IMR-90 (cell line): ENCODE measurements around the gene NHSL2. TPM values are rescaled to one million over a fixed set of nuclear protein-coding genes. Genes with fewer than 3 reads are reported as not detected.

Source experiments
- ATAC-seq: fragments of 200-7000 bp; cut with Tn5 transposase; 2 replicates; pipeline ENCODE4 v1.9.1; 2020; ENCODE audit warnings: low read depth, mild to moderate bottlenecking, moderate library complexity
- BruUV-seq: library from RNA; stranded (reverse); fragments of 400-500 nt; replicated peaks from 2 replicates; lab custom pipeline; 2021; lab: Mats Ljungman, UMichigan
- CTCF ChIA-PET: fragments of 300-600 bp; formaldehyde crosslinking; extraction: SDS; loops from one replicate; lab custom pipeline; 2021; ENCODE audit warnings: antibody characterized with exemption; lab: Yijun Ruan, JAX
- POLR2A ChIA-PET: fragments of 300-600 bp; sonication (Branson Sonifier 250); formaldehyde crosslinking; loops from one replicate; lab custom pipeline; 2022; ENCODE audit warnings: antibody characterized with exemption; ENCODE audit not compliant: unreplicated experiment; lab: Charles Lee
- DNase-seq: peaks from one replicate; pipeline ENCODE4 v3.0.0; 2013
- H2AFZ ChIP-seq: replicated peaks from 2 replicates; pipeline ENCODE3; 2013; ENCODE audit warnings: low read length, mild to moderate bottlenecking; ENCODE audit not compliant: poor library complexity
- H2AK5ac ChIP-seq: 2 replicates; pipeline ENCODE4 v1.6.1; 2013; ENCODE audit warnings: low read depth, low read length, inconsistent platforms
- H2AK9ac ChIP-seq: replicated peaks from 2 replicates; pipeline ENCODE3; 2013; ENCODE audit warnings: mild to moderate bottlenecking, low read depth, low read length, moderate library complexity; ENCODE audit not compliant: poor library complexity
- H2BK120ac ChIP-seq: 2 replicates; pipeline ENCODE4 v1.6.1; 2013; ENCODE audit warnings: low read depth, low read length, inconsistent platforms
- H2BK15ac ChIP-seq: 3 replicates; pipeline ENCODE4 v1.6.1; 2013; ENCODE audit warnings: low read depth, low read length, inconsistent platforms
- H2BK20ac ChIP-seq: 2 replicates; pipeline ENCODE4 v1.6.1; 2013; ENCODE audit warnings: low read depth, mild to moderate bottlenecking, inconsistent platforms, low read length, moderate library complexity
- H2BK5ac ChIP-seq: 2 replicates; pipeline ENCODE4 v1.6.1; 2013; ENCODE audit warnings: mild to moderate bottlenecking, low read depth, low read length, inconsistent platforms; ENCODE audit not compliant: poor library complexity, severe bottlenecking
- H3K14ac ChIP-seq: replicated peaks from 2 replicates; pipeline ENCODE4 v1.6.1; 2013; ENCODE audit warnings: low read depth, low read length, inconsistent platforms
- H3K18ac ChIP-seq: 2 replicates; pipeline ENCODE4 v1.6.1; 2013; ENCODE audit warnings: low read depth, low read length, control low read depth
- H3K23ac ChIP-seq: 2 replicates; pipeline ENCODE4 v1.6.1; 2013; ENCODE audit warnings: low read depth, low read length, inconsistent platforms
- H3K27ac ChIP-seq: 2 replicates; pipeline ENCODE4 v1.5.1; 2013; ENCODE audit warnings: mild to moderate bottlenecking, control low read depth, low read length; ENCODE audit not compliant: insufficient read depth
- H3K27me3 ChIP-seq: 2 replicates; pipeline ENCODE4 v1.6.1; 2013; ENCODE audit warnings: low read length; ENCODE audit not compliant: control insufficient read depth, insufficient read depth
- H3K36me3 ChIP-seq: 2 replicates; pipeline ENCODE4 v1.6.1; 2013; ENCODE audit warnings: low read length, mixed read lengths; ENCODE audit not compliant: control insufficient read depth, insufficient read depth
- H3K4ac ChIP-seq: 2 replicates; pipeline ENCODE4 v1.6.1; 2013; ENCODE audit warnings: low read depth, low read length, inconsistent platforms
- H3K4me1 ChIP-seq: 2 replicates; pipeline ENCODE4 v1.6.1; 2013; ENCODE audit warnings: low read length, mixed read lengths; ENCODE audit not compliant: control insufficient read depth, insufficient read depth
- H3K4me2 ChIP-seq: 2 replicates; pipeline ENCODE4 v1.6.1; 2013; ENCODE audit warnings: low read depth, mild to moderate bottlenecking, control low read depth, low read length, moderate library complexity
- H3K4me3 ChIP-seq: 2 replicates; pipeline ENCODE4 v1.5.1; 2013; ENCODE audit warnings: low read depth, mild to moderate bottlenecking, control low read depth, low read length, moderate library complexity; ENCODE audit not compliant: insufficient read depth
- H3K56ac ChIP-seq: 2 replicates; pipeline ENCODE4 v1.6.1; 2013; ENCODE audit warnings: low read length, inconsistent platforms; ENCODE audit not compliant: insufficient read depth; ENCODE audit errors: extremely low read depth
- H3K79me1 ChIP-seq, 2 experiments: 2 replicates each; pipeline ENCODE4 v1.6.1; 2013; ENCODE audit warnings: low read length in 2 of 2, inconsistent platforms in 1 of 2, low read depth in 1 of 2
- H3K9ac ChIP-seq: 2 replicates; pipeline ENCODE4 v1.6.1; 2013; ENCODE audit warnings: low read depth, low read length, control low read depth
- H3K9me1 ChIP-seq: 2 replicates; pipeline ENCODE4 v1.6.1; 2013; ENCODE audit warnings: low read length, inconsistent platforms; ENCODE audit not compliant: insufficient read depth
- H3K9me3 ChIP-seq: 2 replicates; pipeline ENCODE4 v1.6.1; 2013; ENCODE audit warnings: low read length; ENCODE audit not compliant: control insufficient read depth, insufficient read depth
- H4K20me1 ChIP-seq: 2 replicates; pipeline ENCODE4 v1.6.1; 2013; ENCODE audit warnings: low read length, inconsistent platforms; ENCODE audit not compliant: insufficient read depth
- H4K5ac ChIP-seq: 2 replicates; pipeline ENCODE4 v1.6.1; 2013; ENCODE audit warnings: mild to moderate bottlenecking, low read depth, low read length, control low read depth
- H4K8ac ChIP-seq, 2 experiments: 2 replicates each; pipeline ENCODE4 v1.6.1; 2013; ENCODE audit warnings: low read depth in 2 of 2, low read length in 2 of 2, control low read depth in 1 of 2, inconsistent platforms in 1 of 2
- H4K91ac ChIP-seq: 2 replicates; pipeline ENCODE4 v1.6.1; 2013; ENCODE audit warnings: low read depth, low read length, inconsistent platforms; ENCODE audit not compliant: insufficient read depth
- CEBPB ChIP-seq: IDR thresholded peaks from 2 replicates; pipeline ENCODE4 v1.6.1; 2012; ENCODE audit warnings: low read depth, low read length, improper control_type of control experiment
- FOS ChIP-seq: fragments of 150-350 bp; IDR thresholded peaks from 2 replicates; pipeline ENCODE4 v1.6.1; 2016; ENCODE audit warnings: low read depth, low read length
- MAZ ChIP-seq: IDR thresholded peaks from 2 replicates; pipeline ENCODE4 v1.6.1; 2012; ENCODE audit warnings: low read depth, mild to moderate bottlenecking, low read length, improper control_type of control experiment, moderate library complexity, borderline replicate concordance
- MXI1 ChIP-seq: IDR thresholded peaks from 2 replicates; pipeline ENCODE4 v1.6.1; 2012; ENCODE audit warnings: low read depth, mild to moderate bottlenecking, low read length, moderate library complexity, borderline replicate concordance
- POLR2A ChIP-seq: IDR thresholded peaks from 2 replicates; pipeline ENCODE4 v1.6.1; 2012; ENCODE audit warnings: mild to moderate bottlenecking, low read depth, low read length
- RAD21 ChIP-seq: IDR thresholded peaks from 2 replicates; pipeline ENCODE4 v1.6.1; 2012; ENCODE audit warnings: low read length, improper control_type of control experiment
- RCOR1 ChIP-seq: IDR thresholded peaks from 2 replicates; pipeline ENCODE4 v1.6.1; 2012; ENCODE audit warnings: mild to moderate bottlenecking, low read length, improper control_type of control experiment; ENCODE audit not compliant: insufficient replicate concordance
- RFX5 ChIP-seq: IDR thresholded peaks from 2 replicates; pipeline ENCODE4 v1.8.0; 2012; ENCODE audit warnings: low read depth, mild to moderate bottlenecking, low read length, moderate library complexity
- SMC3 ChIP-seq: fragments of 150-350 bp; IDR thresholded peaks from 2 replicates; pipeline ENCODE4 v1.6.1; 2016; ENCODE audit warnings: low read depth, mild to moderate bottlenecking, antibody characterized with exemption, low read length, moderate library complexity
- USF2 ChIP-seq: fragments of 150-350 bp; IDR thresholded peaks from 2 replicates; pipeline ENCODE4 v1.6.1; 2017; ENCODE audit warnings: mild to moderate bottlenecking, antibody characterized with exemption, low read length, low read depth
- dilution Hi-C: fragments of 300-500 bp; cut with HindIII; formaldehyde crosslinking; loops from one replicate; pipeline ENCODE4 v1.14.3; 2018; ENCODE audit warnings: low sequenced_read_pairs; ENCODE audit not compliant: unreplicated experiment
- in situ Hi-C: fragments of 300-500 bp; cut with MboI; formaldehyde crosslinking; loops from 3 replicates; pipeline ENCODE4 v1.14.3; 2019; ENCODE audit warnings: low sequenced_read_pairs, inconsistent platforms, mixed read lengths
- intact Hi-C: fragments of 100-400 bp; cut with micrococcal nuclease; formaldehyde crosslinking; loops from 2 replicates; pipeline ENCODE4 v1.10.0; 2022
- polyA plus RNA-seq, 3 experiments: library from polyadenylated mRNA; depleted of rRNA; stranded (reverse); fragments of >200 nt; gene quantifications; 2 replicates each; pipeline ENCODE4 v1.2.3, GENCODE V29; 2012; ENCODE audit warnings: low replicate concordance in 1 of 3
- total RNA-seq: library from RNA; depleted of rRNA; stranded (reverse); fragments of >200 nt; gene quantifications from 2 replicates; pipeline ENCODE4 v1.2.3, GENCODE V29; 2012
- TF ChIP-seq, protein P1 (sequence below): fragments of 150-350 bp; IDR thresholded peaks from 2 replicates; pipeline ENCODE4 v1.6.1; 2016; ENCODE audit warnings: low read depth, mild to moderate bottlenecking, low read length, moderate library complexity, borderline replicate concordance
- TF ChIP-seq, protein P2 (sequence below): conservative IDR thresholded peaks from 2 replicates; pipeline ENCODE4 v1.5.1; 2012; ENCODE audit warnings: mild to moderate bottlenecking, low read depth, low read length, improper control_type of control experiment

Gene NHSL2
- total and polyA plus RNA-seq, 2 of the 4 experiments (the other 2 are of a cell fraction) = 0.72 to 0.75 TPM

- no peak overlapping the region for H3K14ac ChIP-seq
- no peaks in the 10 kb centered on the region for H3K9me3 ChIP-seq
- no peak overlapping the region for H3K4me3 ChIP-seq
- no peaks in the 10 kb centered on the region for H3K79me1 ChIP-seq
- TF ChIP-seq USF2 = no peak
- TF ChIP-seq, protein P1, sequence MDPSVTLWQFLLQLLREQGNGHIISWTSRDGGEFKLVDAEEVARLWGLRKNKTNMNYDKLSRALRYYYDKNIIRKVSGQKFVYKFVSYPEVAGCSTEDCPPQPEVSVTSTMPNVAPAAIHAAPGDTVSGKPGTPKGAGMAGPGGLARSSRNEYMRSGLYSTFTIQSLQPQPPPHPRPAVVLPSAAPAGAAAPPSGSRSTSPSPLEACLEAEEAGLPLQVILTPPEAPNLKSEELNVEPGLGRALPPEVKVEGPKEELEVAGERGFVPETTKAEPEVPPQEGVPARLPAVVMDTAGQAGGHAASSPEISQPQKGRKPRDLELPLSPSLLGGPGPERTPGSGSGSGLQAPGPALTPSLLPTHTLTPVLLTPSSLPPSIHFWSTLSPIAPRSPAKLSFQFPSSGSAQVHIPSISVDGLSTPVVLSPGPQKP = no peak
- TF ChIP-seq POLR2A = no peak
- TF ChIP-seq RCOR1 = no peak
- no peak for TF ChIP-seq CEBPB
- TF ChIP-seq RAD21 = no peak
- TF ChIP-seq FOS = no peak
- TF ChIP-seq MXI1 = no peak
- TF ChIP-seq MAZ = no peak
- TF ChIP-seq, protein P2, sequence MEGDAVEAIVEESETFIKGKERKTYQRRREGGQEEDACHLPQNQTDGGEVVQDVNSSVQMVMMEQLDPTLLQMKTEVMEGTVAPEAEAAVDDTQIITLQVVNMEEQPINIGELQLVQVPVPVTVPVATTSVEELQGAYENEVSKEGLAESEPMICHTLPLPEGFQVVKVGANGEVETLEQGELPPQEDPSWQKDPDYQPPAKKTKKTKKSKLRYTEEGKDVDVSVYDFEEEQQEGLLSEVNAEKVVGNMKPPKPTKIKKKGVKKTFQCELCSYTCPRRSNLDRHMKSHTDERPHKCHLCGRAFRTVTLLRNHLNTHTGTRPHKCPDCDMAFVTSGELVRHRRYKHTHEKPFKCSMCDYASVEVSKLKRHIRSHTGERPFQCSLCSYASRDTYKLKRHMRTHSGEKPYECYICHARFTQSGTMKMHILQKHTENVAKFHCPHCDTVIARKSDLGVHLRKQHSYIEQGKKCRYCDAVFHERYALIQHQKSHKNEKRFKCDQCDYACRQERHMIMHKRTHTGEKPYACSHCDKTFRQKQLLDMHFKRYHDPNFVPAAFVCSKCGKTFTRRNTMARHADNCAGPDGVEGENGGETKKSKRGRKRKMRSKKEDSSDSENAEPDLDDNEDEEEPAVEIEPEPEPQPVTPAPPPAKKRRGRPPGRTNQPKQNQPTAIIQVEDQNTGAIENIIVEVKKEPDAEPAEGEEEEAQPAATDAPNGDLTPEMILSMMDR = no peak
- TF ChIP-seq RFX5 = no peak
- no peak for TF ChIP-seq SMC3
- no peak overlapping the region for H2BK120ac ChIP-seq
- H4K91ac ChIP-seq = no peak overlapping the region
- H3K56ac ChIP-seq = no peak overlapping the region
- no peak overlapping the region for H4K5ac ChIP-seq
- H2BK15ac ChIP-seq = no peak overlapping the region
- peaks cover 42% of the 10 kb centered on the region for H3K27me3 ChIP-seq
- H3K4me2 ChIP-seq = no peak overlapping the region
- dilution Hi-C loops = no loop called here
- no peak overlapping the region for H3K4ac ChIP-seq
- no peak overlapping the region for H4K8ac ChIP-seq
- H3K23ac ChIP-seq = no peak overlapping the region
- H3K9me1 ChIP-seq = no peaks in the 10 kb centered on the region
- H3K4me1 ChIP-seq = no peaks in the 10 kb centered on the region; the same call in 1 of the 2 replicates
- no peak overlapping the region for H2BK5ac ChIP-seq
- H2AFZ ChIP-seq = no peak overlapping the region
- CTCF ChIA-PET = interaction anchor here (1.1 kb wide), 1 partner anchor 65 kb away, joined by 3 read pairs; no protein-coding TSS in a partner anchor
- H3K18ac ChIP-seq = no peak overlapping the region
- BruUV-seq = no TSS peak
- H3K9ac ChIP-seq = no peak overlapping the region
- H4K20me1 ChIP-seq = no peaks in the 10 kb centered on the region
- intact Hi-C loops = no loop called here
- DNase-seq = no peak
- no peak overlapping the region for H2BK20ac ChIP-seq
- H2AK5ac ChIP-seq = no peak overlapping the region
- H3K27ac ChIP-seq = no peak overlapping the region
- ATAC-seq = no peak
- H3K36me3 ChIP-seq = no peaks in the 10 kb centered on the region
- in situ Hi-C loops = no loop called here
- H2AK9ac ChIP-seq = no peak overlapping the region
- POLR2A ChIA-PET = no interaction called here
These were observed 42.7 kb downstream of the NHSL2 start for GRCh38 chrX:71953391-71953790.
